Lower leg skin (tissue), 4 donors: ENCODE measurements around the gene AFAP1L2. TPM values are rescaled to one million over a fixed set of nuclear protein-coding genes. Genes with fewer than 3 reads are reported as not detected.

Source experiments
- DNase-seq, 2 donors: peaks; one replicate each; pipeline ENCODE4 v3.0.0-alpha.2; 2019; ENCODE audit warnings: low spot score in 2 of 2
- H3K4me3 ChIP-seq: fragments of 200-600 bp; sonication (generic); 2 replicates; pipeline ENCODE4 v1.5.1; 2017; ENCODE audit warnings: mild to moderate bottlenecking, low read depth; ENCODE audit not compliant: poor library complexity, severe bottlenecking
- CTCF ChIP-seq, 3 donors: fragments of 450-650 bp; IDR thresholded peaks; one replicate each; pipeline ENCODE4 v1.5.1; 2016; ENCODE audit warnings: antibody characterized with exemption in 3 of 3, mild to moderate bottlenecking in 3 of 3, moderate library complexity in 2 of 3
- POLR2A ChIP-seq, 2 donors: fragments of 450-650 bp; IDR thresholded peaks; one replicate each; pipeline ENCODE4 v1.6.1; 2016 to 2017; ENCODE audit warnings: antibody characterized with exemption in 2 of 2, mild to moderate bottlenecking in 1 of 2, moderate library complexity in 1 of 2
- WGBS, 2 donors: methylation state at CpG; one replicate each; pipeline ENCODE4 v1.1.5; 2018; 5-methylcytosine and 5-hydroxymethylcytosine counted together
- intact Hi-C: fragments of 100-400 bp; cut with DNase I; formaldehyde crosslinking; loops from one replicate; pipeline ENCODE4 v1.15.0; 2023; ENCODE audit warnings: low total_unique reads
- total RNA-seq, 4 donors: library from RNA; depleted of rRNA; stranded (reverse); fragments of >200 nt; gene quantifications; one replicate each; pipeline ENCODE4 v1.1.0, GENCODE V29; 2016

AFAP1L2 gene
- total RNA-seq, 4 donors from 2014 or later: 10.9 to 19.4 (median 14.3) TPM

- intact Hi-C loops: no loop called here
- WGBS, 2 donors: 93% methylated on average over 16 of the region's 16 CpGs
- peak in 1 of 2 donors; percentile 65 for DNase-seq
- TF ChIP-seq CTCF (IDR thresholded peaks at IDR 0.05) (no peak), POLR2A (IDR thresholded peaks at IDR 0.05) (no peak)
- no peak overlapping the region for H3K4me3 ChIP-seq
Observed at GRCh38 chr10:114274616-114275453, 129.5 kb downstream of the AFAP1L2 start.

GRCh38 chr10:114273910-114274309, 130.4 kb downstream of the AFAP1L2 start:
- H3K4me3 ChIP-seq: no peak overlapping the region
- 57 to 82% methylated on average over 3 of the region's 3 CpGs for WGBS, 2 donors
- peak in 1 of 2 donors; percentile 59 for DNase-seq
- intact Hi-C loops: no loop called here
- TF ChIP-seq CTCF (IDR thresholded peaks at IDR 0.05) (no peak), POLR2A (IDR thresholded peaks at IDR 0.05) (no peak)

- TF ChIP-seq POLR2A (IDR thresholded peaks at IDR 0.05) (no peak), CTCF (IDR thresholded peaks at IDR 0.05) (no peak)
- H3K4me3 ChIP-seq: no peak overlapping the region
- WGBS, 2 donors: 85 to 93% methylated on average over 6 of the region's 6 CpGs
- intact Hi-C loops: no loop called here
- peak in 1 of 2 donors; percentile 70 for DNase-seq
Observed at GRCh38 chr10:114272696-114273095, 131.6 kb downstream of the AFAP1L2 start.

- TF ChIP-seq POLR2A (IDR thresholded peaks at IDR 0.05): no peak
- intact Hi-C loops: no loop called here
- DNase-seq: peak; percentile 82 to 87
- 30 to 37% methylated on average over 4 of the region's 4 CpGs for WGBS, 2 donors
- H3K4me3 ChIP-seq: no peak overlapping the region
Observed at GRCh38 chr10:114271779-114272167, 132.5 kb downstream of the AFAP1L2 start.

GRCh38 chr10:114271075-114271778, 133.1 kb downstream of the AFAP1L2 start:
- DNase-seq: peak; percentile 60 to 81
- 53 to 55% methylated on average over 3 of the region's 3 CpGs for WGBS, 2 donors
- intact Hi-C loops: no loop called here
- TF ChIP-seq POLR2A (IDR thresholded peaks at IDR 0.05): no peak
- no peak for TF ChIP-seq CTCF (IDR thresholded peaks at IDR 0.05)
- no peak overlapping the region for H3K4me3 ChIP-seq

- peak in 1 of 2 donors; percentile 61 for DNase-seq
- intact Hi-C loops: no loop called here
- WGBS, 2 donors: 39% methylated on average over 5 of the region's 5 CpGs
- no peak for TF ChIP-seq POLR2A (IDR thresholded peaks at IDR 0.05)
- no peak for TF ChIP-seq CTCF (IDR thresholded peaks at IDR 0.05)
- no peak overlapping the region for H3K4me3 ChIP-seq
Observed at GRCh38 chr10:114266521-114266920, 137.8 kb downstream of the AFAP1L2 start.
